Cardiac muscle cell (in vitro differentiated cells and primary cell): ENCODE results near the gene NECAB3. TPM values are rescaled to one million over a fixed set of nuclear protein-coding genes. Genes with fewer than 3 reads are reported as not detected.
A peak's percentile ranks its signal among the peaks of the same experiment; 100 is the strongest.

Experiments
- DNase-seq, 2 donors: peaks; one replicate each; pipeline versions ENCODE4 v3.0.0 to v3.0.0-alpha.2; 2010 to 2017; ENCODE audit warnings: low read depth in 1 of 2, low spot score in 1 of 2
- H3K27ac ChIP-seq: fragments of 200-600 bp; sonication (generic); 2 replicates; pipeline ENCODE4 v1.5.1; 2016
- H3K27me3 ChIP-seq: fragments of 200-600 bp; sonication (generic); 2 replicates; pipeline ENCODE4 v1.6.0; 2016; ENCODE audit warnings: control low read depth
- H3K36me3 ChIP-seq: fragments of 200-600 bp; sonication (generic); 2 replicates; pipeline ENCODE4 v1.5.1; 2016; ENCODE audit warnings: control low read depth
- H3K4me1 ChIP-seq: fragments of 200-600 bp; sonication (generic); 2 replicates; pipeline ENCODE4 v1.8.1; 2017; ENCODE audit warnings: low read depth, mild to moderate bottlenecking, mixed run types
- H3K4me3 ChIP-seq: fragments of 200-600 bp; sonication (generic); 2 replicates; pipeline ENCODE4 v1.5.1; 2016; ENCODE audit warnings: mild to moderate bottlenecking
- H3K9me3 ChIP-seq: fragments of 200-600 bp; sonication (generic); 2 replicates; pipeline ENCODE4 v1.5.1; 2017; ENCODE audit warnings: low read depth, mild to moderate bottlenecking, control low read depth
- CTCF ChIP-seq: IDR thresholded peaks from 2 replicates; pipeline ENCODE4 v1.5.1; 2012; ENCODE audit warnings: low read depth, mild to moderate bottlenecking, low read length
- polyA plus RNA-seq: library from polyadenylated mRNA; unstranded; fragments of >200 nt; fragmentation: Nextera tagmentation; extraction: Ambion mirVana; gene quantifications from 2 replicates; pipeline ENCODE4 v1.2.1, GENCODE V29; 2016
- total RNA-seq: library from RNA; depleted of rRNA; stranded (reverse); fragments of >200 nt; gene quantifications from 2 replicates; pipeline ENCODE4 v1.2.3, GENCODE V29; 2016

Gene NECAB3
- total and polyA plus RNA-seq, 2 experiments from 2014 or later: 93.1 to 187 TPM

DNA sequence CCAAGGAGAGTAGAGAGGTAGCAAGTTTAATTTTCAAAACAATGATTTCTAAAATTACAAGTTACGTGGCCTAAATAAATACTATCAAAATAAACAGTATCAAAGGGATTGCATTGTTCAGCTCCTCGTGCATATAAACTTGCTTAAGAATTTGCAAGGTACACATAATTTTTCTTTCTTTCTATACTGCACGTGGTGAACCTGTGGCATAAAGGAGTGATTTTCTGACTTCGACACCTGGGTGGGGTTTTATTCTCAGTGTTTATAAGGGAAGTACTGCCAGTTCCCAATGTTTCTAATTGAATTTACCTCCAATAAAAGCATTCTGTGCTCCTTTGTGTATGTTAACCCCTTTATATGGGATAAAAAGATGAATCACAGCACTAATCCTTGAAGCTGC, 62.2 kb downstream of the NECAB3 start:
- H3K27ac ChIP-seq: no peak overlapping the region

GRCh38 chr20:33611106-33611505, 63.1 kb downstream of the NECAB3 start:
- peak in 1 of 2 donors; percentile 2 for DNase-seq
- H3K27me3 ChIP-seq: no peaks in the 10 kb centered on the region
- no peaks in the 10 kb centered on the region for H3K9me3 ChIP-seq
- peak overlapping the region; percentile 52 for H3K27ac ChIP-seq
- no peak for TF ChIP-seq CTCF
- H3K4me3 ChIP-seq: no peak overlapping the region
- peaks cover 29% of the 10 kb centered on the region for H3K36me3 ChIP-seq
- peaks cover 5% of the 10 kb centered on the region for H3K4me1 ChIP-seq

More for the DNA sequence above, 62.2 kb downstream of the NECAB3 start:
- no peaks in the 10 kb centered on the region for H3K4me1 ChIP-seq
- no peaks in the 10 kb centered on the region for H3K9me3 ChIP-seq
- no peak for TF ChIP-seq CTCF
- no peak for DNase-seq
- peaks cover 33% of the 10 kb centered on the region for H3K36me3 ChIP-seq
- H3K4me3 ChIP-seq: no peak overlapping the region
- H3K27me3 ChIP-seq: no peaks in the 10 kb centered on the region

DNA sequence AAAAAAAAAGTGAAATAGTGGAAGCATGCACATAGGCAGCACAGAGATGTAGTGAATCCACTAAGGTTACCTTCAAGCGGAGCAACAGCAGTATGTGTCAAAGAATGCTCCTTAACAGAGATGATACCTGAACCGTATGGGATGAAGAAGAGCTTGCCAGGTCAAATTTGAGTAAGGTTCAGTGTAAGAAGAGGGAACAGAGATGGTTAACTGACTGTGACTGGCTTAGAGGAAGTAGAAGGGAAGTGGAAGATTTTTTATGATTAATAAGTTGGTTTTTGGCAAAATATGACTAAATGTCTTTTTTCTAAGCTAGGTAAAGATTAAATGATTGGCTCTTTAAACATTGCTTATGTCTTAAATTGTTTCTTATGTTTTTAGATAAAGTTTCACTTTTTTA, 64.7 kb downstream of the NECAB3 start:
- Histone ChIP-seq H3K36me3 (peaks cover 20% of the 10 kb centered on the region), H3K27me3 (no peaks in the 10 kb centered on the region), H3K9me3 (no peaks in the 10 kb centered on the region), H3K4me1 (peaks cover 15% of the 10 kb centered on the region), H3K4me3 (no peak overlapping the region), H3K27ac (no peak overlapping the region)
- DNase-seq: no peak
- no peak for TF ChIP-seq CTCF

Other genes with a start within 250 kb of the NECAB3 start
- gene SNTA1, start 230.7 kb downstream of the NECAB3 start, total RNA-seq: 408 and 409 TPM in 2 replicates
- 329 and 393 TPM in 2 replicates for gene SNTA1, start 230.7 kb downstream of the NECAB3 start, polyA plus RNA-seq
- 28.1 and 53.1 TPM in 2 replicates for gene CBFA2T2, start 184.3 kb downstream of the NECAB3 start, total RNA-seq
- 36.7 and 57.0 TPM in 2 replicates for gene CBFA2T2, start 184.3 kb downstream of the NECAB3 start, polyA plus RNA-seq
- gene C20orf144, start 12.1 kb downstream of the NECAB3 start, total RNA-seq: 0.21 TPM in 1 of 2 replicates, not detected in the other
- gene C20orf144, start 12.1 kb downstream of the NECAB3 start, polyA plus RNA-seq: 1.4 and 1.9 TPM in 2 replicates
- gene ACTL10, start 7.5 kb downstream of the NECAB3 start, total RNA-seq: 1.1 and 1.5 TPM in 2 replicates
- 1.3 and 2.2 TPM in 2 replicates for gene ACTL10, start 7.5 kb downstream of the NECAB3 start, polyA plus RNA-seq
- gene E2F1, start 12.0 kb upstream of the NECAB3 start, total RNA-seq: 21.2 and 34.6 TPM in 2 replicates
- gene E2F1, start 12.0 kb upstream of the NECAB3 start, polyA plus RNA-seq: 26.7 and 61.4 TPM in 2 replicates
- gene PXMP4, start 45.9 kb upstream of the NECAB3 start, total RNA-seq: 9.2 and 9.9 TPM in 2 replicates
- 13.8 and 14.9 TPM in 2 replicates for gene PXMP4, start 45.9 kb upstream of the NECAB3 start, polyA plus RNA-seq
- gene ZNF341, start 57.6 kb upstream of the NECAB3 start, total RNA-seq: 2.7 and 3.8 TPM in 2 replicates
- 1.7 and 3.1 TPM in 2 replicates for gene ZNF341, start 57.6 kb upstream of the NECAB3 start, polyA plus RNA-seq
- 106 and 110 TPM in 2 replicates for gene CHMP4B, start 136.9 kb upstream of the NECAB3 start, total RNA-seq
- 4.6 and 6.8 TPM in 2 replicates for gene CHMP4B, start 136.9 kb upstream of the NECAB3 start, polyA plus RNA-seq